Smooth muscle cell (in vitro differentiated cells): ENCODE measurements around the gene ARHGEF25. TPM values are rescaled to one million over a fixed set of nuclear protein-coding genes. Genes with fewer than 3 reads are reported as not detected.

ENCODE experiments used
- DNase-seq: peaks from one replicate; lab custom pipeline; 2025; ENCODE audit not compliant: unreplicated experiment; lab: John Stamatoyannopoulos, UW
- H2AFZ ChIP-seq: fragments of 200-600 bp; sonication (generic); 2 replicates; pipeline ENCODE4 v1.6.0; 2016; ENCODE audit warnings: antibody characterized with exemption, low read depth, mild to moderate bottlenecking
- H3F3A ChIP-seq: fragments of 200-600 bp; sonication (generic); 2 replicates; pipeline ENCODE4 v1.6.0; 2017; ENCODE audit warnings: antibody characterized with exemption, low read depth
- H3K27ac ChIP-seq: fragments of 200-600 bp; sonication (generic); 2 replicates; pipeline ENCODE4 v1.5.1; 2016; ENCODE audit warnings: low read depth, mild to moderate bottlenecking
- H3K27me3 ChIP-seq: fragments of 200-600 bp; sonication (generic); 2 replicates; pipeline ENCODE4 v1.6.1; 2016; ENCODE audit warnings: low read depth, mild to moderate bottlenecking
- H3K36me3 ChIP-seq: fragments of 200-600 bp; sonication (generic); 2 replicates; pipeline ENCODE4 v1.5.1; 2016; ENCODE audit warnings: low read depth
- H3K4me1 ChIP-seq: fragments of 200-600 bp; sonication (generic); 2 replicates; pipeline ENCODE4 v1.5.1; 2016; ENCODE audit warnings: low read depth
- H3K4me2 ChIP-seq: fragments of 200-600 bp; sonication (generic); 2 replicates; pipeline ENCODE4 v1.6.0; 2016; ENCODE audit warnings: mild to moderate bottlenecking
- H3K4me3 ChIP-seq: fragments of 200-600 bp; sonication (generic); 2 replicates; pipeline ENCODE4 v1.5.1; 2016; ENCODE audit warnings: mild to moderate bottlenecking
- H3K79me2 ChIP-seq: fragments of 200-600 bp; sonication (generic); 2 replicates; pipeline ENCODE4 v1.6.0; 2016; ENCODE audit warnings: low read depth, mild to moderate bottlenecking
- H3K9ac ChIP-seq: fragments of 200-600 bp; sonication (generic); 2 replicates; pipeline ENCODE4 v1.6.0; 2016; ENCODE audit warnings: low read depth
- H3K9me3 ChIP-seq: fragments of 200-600 bp; sonication (generic); replicated peaks from 2 replicates; pipeline ENCODE4 v1.5.1; 2016; ENCODE audit warnings: low read depth
- H4K20me1 ChIP-seq: fragments of 200-600 bp; sonication (generic); 2 replicates; pipeline ENCODE4 v1.6.0; 2016; ENCODE audit warnings: low read depth
- WGBS: methylation state at CpG from one replicate; pipeline ENCODE4 v1.1.7; 2016; ENCODE audit warnings: low lambda C conversion rate; 5-methylcytosine and 5-hydroxymethylcytosine counted together
- polyA plus RNA-seq: library from polyadenylated mRNA; unstranded; fragments of >200 nt; fragmentation: Nextera tagmentation; extraction: Ambion mirVana; gene quantifications from 2 replicates; pipeline ENCODE4 v1.2.1, GENCODE V29; 2016
- total RNA-seq: library from RNA; depleted of rRNA; stranded (reverse); fragments of >200 nt; gene quantifications from 2 replicates; pipeline ENCODE4 v1.2.3, GENCODE V29; 2014
- TF ChIP-seq, protein P1 (sequence below): fragments of 200-600 bp; sonication (generic); IDR thresholded peaks from 2 replicates; pipeline ENCODE4 v1.5.1; 2017; ENCODE audit warnings: borderline replicate concordance, mild to moderate bottlenecking, antibody characterized with exemption; ENCODE audit not compliant: insufficient read depth, poor library complexity, severe bottlenecking

The ARHGEF25 gene
- total and polyA plus RNA-seq, 2 experiments from 2014 or later, result 3.8 to 13.9 TPM

DNA sequence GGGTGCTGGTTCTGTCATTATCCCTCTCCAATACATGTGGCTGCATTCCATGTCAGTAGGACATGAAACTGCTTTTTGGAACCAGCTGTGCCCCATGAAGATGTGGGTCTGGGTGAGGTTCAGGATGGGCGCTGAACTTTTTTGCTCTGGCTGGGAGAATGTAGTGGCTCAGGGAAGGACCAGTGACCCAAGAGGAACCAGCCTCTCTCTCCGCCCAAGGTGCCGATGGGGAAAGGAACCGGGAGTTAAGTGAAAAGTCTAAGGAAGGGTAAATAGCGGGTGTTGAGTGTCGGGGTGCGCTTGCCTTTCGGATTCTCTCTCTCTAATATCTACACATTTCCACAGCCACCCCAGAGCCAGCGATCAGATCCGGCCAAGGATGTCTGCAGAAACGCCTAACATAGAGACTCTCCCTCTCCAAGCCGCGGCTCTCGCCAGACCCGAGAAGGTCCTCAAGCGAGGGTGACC, 7.8 kb downstream of the ARHGEF25 start:
- Histone ChIP-seq H2AFZ (no peak overlapping the region), H4K20me1 (peaks cover 4% of the 10 kb centered on the region), H3K4me3 (no peak overlapping the region), H3K4me2 (no peak overlapping the region), H3K9me3 (no peaks in the 10 kb centered on the region), H3K79me2 (no peaks in the 10 kb centered on the region), H3K36me3 (no peaks in the 10 kb centered on the region), H3K9ac (no peak overlapping the region), H3F3A (peaks cover 9% of the 10 kb centered on the region), H3K27ac (no peak overlapping the region), H3K27me3 (peaks cover 65% of the 10 kb centered on the region), H3K4me1 (peaks cover 12% of the 10 kb centered on the region)
- DNase-seq, result no peak
- TF ChIP-seq, protein P1, sequence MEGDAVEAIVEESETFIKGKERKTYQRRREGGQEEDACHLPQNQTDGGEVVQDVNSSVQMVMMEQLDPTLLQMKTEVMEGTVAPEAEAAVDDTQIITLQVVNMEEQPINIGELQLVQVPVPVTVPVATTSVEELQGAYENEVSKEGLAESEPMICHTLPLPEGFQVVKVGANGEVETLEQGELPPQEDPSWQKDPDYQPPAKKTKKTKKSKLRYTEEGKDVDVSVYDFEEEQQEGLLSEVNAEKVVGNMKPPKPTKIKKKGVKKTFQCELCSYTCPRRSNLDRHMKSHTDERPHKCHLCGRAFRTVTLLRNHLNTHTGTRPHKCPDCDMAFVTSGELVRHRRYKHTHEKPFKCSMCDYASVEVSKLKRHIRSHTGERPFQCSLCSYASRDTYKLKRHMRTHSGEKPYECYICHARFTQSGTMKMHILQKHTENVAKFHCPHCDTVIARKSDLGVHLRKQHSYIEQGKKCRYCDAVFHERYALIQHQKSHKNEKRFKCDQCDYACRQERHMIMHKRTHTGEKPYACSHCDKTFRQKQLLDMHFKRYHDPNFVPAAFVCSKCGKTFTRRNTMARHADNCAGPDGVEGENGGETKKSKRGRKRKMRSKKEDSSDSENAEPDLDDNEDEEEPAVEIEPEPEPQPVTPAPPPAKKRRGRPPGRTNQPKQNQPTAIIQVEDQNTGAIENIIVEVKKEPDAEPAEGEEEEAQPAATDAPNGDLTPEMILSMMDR, result no peak
- 39% methylated on average over 14 of the region's 16 CpGs for WGBS

DNA sequence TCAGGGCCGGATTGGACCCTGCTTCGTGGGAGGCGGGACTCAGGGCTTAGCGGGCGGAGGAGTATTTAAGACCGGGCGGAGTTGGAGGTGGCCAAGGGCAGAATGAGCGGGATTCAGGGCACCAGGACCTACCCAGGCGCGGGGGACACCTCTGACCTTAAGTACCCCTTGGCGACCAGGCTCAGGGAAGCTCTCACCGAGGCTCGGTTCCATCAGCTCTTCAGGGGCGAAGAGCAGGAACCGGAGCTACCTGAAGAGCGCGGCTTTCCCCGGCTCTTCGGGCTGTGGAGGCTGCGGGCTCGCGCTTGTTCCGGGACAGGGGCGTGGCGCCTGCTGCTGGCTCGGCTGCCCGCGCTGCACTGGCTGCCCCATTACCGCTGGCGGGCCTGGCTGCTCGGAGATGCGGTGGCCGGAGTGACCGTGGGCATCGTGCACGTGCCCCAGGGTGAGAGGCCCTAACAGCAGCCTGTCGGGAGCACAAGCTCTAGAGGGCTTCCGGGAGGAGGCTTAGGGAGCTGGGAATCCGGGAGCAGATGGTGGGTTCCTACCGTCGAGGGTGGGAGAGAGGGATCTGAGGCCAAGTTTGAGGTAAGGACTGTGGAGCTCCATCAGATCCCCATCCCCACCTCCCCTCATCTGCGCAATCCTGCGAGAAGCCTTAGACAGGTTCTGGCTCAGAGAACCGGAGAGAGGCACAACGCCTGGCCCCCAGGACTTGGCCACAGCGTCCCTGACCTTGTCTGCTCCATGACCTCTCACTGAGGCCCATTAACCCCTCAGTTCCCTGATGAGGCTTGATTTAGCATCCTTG, 8.4 kb downstream of the ARHGEF25 start:
- Histone ChIP-seq H4K20me1 (peaks cover 4% of the 10 kb centered on the region), H3F3A (peaks cover 9% of the 10 kb centered on the region), H3K4me2 (no peak overlapping the region), H3K27me3 (peaks cover 71% of the 10 kb centered on the region), H3K27ac (no peak overlapping the region), H3K9me3 (no peaks in the 10 kb centered on the region), H3K4me3 (no peak overlapping the region), H2AFZ (no peak overlapping the region), H3K79me2 (no peaks in the 10 kb centered on the region), H3K36me3 (no peaks in the 10 kb centered on the region), H3K9ac (no peak overlapping the region), H3K4me1 (peaks cover 12% of the 10 kb centered on the region)
- 13% methylated on average over 46 of the region's 46 CpGs for WGBS
- TF ChIP-seq, protein P1, result no peak
- DNase-seq, result no peak

GRCh38 chr12:57620245-57620935, 9.2 kb downstream of the ARHGEF25 start:
- Histone ChIP-seq H3K27ac (no peak overlapping the region), H3K4me2 (peak overlapping the region; percentile 98), H3K27me3 (peaks cover 79% of the 10 kb centered on the region), H3K36me3 (no peaks in the 10 kb centered on the region), H3K79me2 (no peaks in the 10 kb centered on the region), H3F3A (peaks cover 9% of the 10 kb centered on the region), H3K9ac (no peak overlapping the region), H3K4me1 (peaks cover 12% of the 10 kb centered on the region), H3K9me3 (no peaks in the 10 kb centered on the region), H3K4me3 (no peak overlapping the region), H2AFZ (no peak overlapping the region), H4K20me1 (peaks cover 4% of the 10 kb centered on the region)
- TF ChIP-seq, protein P1, result no peak
- 16% methylated on average over 7 of the region's 13 CpGs for WGBS
- no peak for DNase-seq
